ENCODE measurements around the gene ZNF579. TPM values are rescaled to one million over a fixed set of nuclear protein-coding genes. Genes with fewer than 3 reads are reported as not detected.
"Not testable (repeated sequence)": the region's sequence is repeated elsewhere in the genome, so short reads cannot be mapped to it uniquely, and the experiment has no call there.

ZNF579 gene
- polyA plus RNA-seq, 3 donors = 11.8 to 13.2 (median 13.1) TPM

- no peak for DNase-seq (ENCODE audit: low read depth in 3 of 3, low spot score in 2 of 3)
Measured at GRCh38 chr19:55598034-55598433, 17.4 kb upstream of the ZNF579 start.

- DNase-seq (ENCODE audit: low read depth in 3 of 3, low spot score in 2 of 3) = no peak
Measured at GRCh38 chr19:55597501-55597921, 16.9 kb upstream of the ZNF579 start.

DNA sequence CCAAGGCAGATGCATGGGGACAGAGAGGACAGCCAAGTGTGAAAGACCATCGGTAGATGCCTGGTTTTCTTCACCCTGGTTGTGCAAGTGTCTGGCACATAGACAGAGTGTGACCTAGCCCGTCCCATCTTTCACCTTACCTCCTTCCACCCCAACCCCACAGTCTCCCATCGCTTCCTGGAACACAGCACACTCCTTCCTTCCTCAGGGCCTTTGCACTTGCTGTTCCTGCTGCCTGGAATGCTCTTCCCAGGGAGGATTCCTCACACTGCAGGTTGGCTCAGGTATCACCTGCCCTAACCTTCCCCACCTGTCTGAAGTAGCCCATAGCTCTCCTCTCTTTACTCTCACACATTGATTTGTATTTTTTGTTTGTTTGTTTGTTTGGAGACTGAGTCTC is 15.7 kb upstream of the ZNF579 start:
- DNase-seq (ENCODE audit: low read depth in 3 of 3, low spot score in 2 of 3) = no peak

- DNase-seq (ENCODE audit: low read depth in 3 of 3, low spot score in 2 of 3) = no peak
Measured at GRCh38 chr19:55594996-55595545, 14.4 kb upstream of the ZNF579 start.

DNA sequence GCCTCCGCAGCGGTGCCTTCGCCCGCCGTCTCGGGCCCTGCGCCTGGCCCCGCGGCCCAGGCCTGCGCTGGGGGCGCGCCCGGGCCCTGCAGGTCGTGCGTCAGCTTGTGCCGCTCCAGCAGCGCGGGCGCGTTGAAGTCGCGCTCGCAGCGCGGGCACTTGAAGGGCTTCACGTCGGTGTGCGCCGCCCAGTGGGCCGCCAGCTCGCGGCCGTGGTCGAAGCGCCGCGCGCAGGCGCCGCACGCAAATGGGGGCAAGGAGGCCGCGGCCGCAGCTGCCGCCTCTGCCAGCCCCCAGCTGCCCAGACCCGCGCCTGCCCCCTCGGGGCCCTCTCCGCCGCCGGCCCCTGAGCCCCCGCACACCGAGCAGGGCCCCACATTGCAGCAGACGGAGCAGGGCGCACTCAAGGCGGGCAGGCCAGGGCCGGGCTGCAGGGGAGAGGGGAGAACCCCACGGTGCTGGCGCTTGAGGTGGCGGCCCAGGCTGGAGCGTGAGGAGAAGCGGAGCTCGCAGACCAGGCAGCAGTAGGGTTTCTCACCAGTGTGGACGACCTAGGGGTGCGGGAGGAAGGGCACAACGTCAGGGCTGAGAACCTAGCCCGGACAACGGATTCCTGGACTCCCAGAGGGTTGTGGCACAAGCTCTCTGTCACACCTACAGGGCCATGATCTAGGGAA is 12.6 kb upstream of the ZNF579 start:
- DNase-seq (ENCODE audit: low read depth in 3 of 3, low spot score in 2 of 3) = no peak

DNA sequence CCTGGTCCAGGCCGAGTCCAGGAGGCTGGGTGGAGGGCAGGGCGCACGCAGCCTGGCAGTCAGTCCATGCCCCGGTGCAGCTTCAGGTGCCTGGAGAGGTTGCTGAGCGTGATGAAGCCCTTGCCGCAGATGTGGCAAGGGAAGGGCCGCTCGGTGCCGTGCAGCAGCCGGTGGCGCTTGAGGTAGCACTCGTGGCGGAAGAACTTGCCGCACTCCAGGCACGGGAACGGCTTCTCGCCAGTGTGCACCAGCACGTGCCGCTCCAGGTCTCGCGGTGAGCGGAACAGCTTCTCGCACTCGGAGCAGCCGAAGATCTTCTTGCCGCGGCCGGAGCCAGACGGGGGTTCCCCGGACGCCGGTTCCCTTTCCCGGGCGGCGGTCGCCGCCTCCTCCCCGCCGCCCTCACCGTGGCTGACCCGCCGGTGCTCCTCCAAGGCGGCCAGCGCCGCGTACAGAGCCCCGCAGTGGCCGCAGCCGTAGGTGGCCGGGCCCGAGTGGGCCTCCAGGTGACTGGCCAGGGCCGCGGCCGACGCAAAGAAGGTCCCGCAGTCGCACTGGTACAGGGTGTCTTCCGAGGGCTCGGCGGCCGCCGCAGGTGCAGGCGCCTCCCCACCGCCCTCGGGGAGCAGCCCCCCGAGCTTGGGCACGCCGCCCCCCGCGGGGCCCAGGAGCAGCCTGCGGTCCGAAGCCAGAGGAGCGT is 11.9 kb upstream of the ZNF579 start:
- no peak for DNase-seq (ENCODE audit: low read depth in 3 of 3, low spot score in 2 of 3)

- DNase-seq (ENCODE audit: low read depth in 3 of 3, low spot score in 2 of 3) = no peak
Measured at GRCh38 chr19:55591555-55591954, 10.9 kb upstream of the ZNF579 start.

DNA sequence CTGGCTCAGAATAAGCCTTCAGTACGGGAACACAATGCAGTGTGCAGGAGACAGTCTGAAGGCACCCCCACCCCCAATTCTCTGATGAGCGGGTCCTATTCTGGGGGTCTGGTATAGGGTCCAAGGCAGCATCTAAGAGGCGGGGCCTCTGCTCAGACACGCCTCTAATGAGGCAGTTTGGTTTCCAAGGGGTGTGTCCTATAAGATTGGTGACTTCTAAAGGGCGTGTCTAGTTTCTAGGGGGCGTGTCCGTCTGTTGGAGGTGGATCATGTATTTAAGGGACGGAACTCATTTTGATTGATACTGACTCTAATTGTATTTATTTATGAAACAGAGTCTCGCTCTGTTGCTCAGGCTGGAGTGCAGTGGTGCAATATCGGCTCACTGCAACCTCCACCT is 10.0 kb upstream of the ZNF579 start:
- no peak for DNase-seq (ENCODE audit: low read depth in 3 of 3, low spot score in 2 of 3)

- no peak for DNase-seq (ENCODE audit: low read depth in 3 of 3, low spot score in 2 of 3)
Measured at GRCh38 chr19:55590109-55590508, 9.5 kb upstream of the ZNF579 start.

- no peak for DNase-seq (ENCODE audit: low read depth in 3 of 3, low spot score in 2 of 3)
Measured at GRCh38 chr19:55588738-55589137, 8.1 kb upstream of the ZNF579 start.

- peak in 1 of 3 donors; percentile 91 for DNase-seq (ENCODE audit: low read depth in 3 of 3, low spot score in 2 of 3)
Measured at GRCh38 chr19:55586976-55587668, 6.5 kb upstream of the ZNF579 start.

DNA sequence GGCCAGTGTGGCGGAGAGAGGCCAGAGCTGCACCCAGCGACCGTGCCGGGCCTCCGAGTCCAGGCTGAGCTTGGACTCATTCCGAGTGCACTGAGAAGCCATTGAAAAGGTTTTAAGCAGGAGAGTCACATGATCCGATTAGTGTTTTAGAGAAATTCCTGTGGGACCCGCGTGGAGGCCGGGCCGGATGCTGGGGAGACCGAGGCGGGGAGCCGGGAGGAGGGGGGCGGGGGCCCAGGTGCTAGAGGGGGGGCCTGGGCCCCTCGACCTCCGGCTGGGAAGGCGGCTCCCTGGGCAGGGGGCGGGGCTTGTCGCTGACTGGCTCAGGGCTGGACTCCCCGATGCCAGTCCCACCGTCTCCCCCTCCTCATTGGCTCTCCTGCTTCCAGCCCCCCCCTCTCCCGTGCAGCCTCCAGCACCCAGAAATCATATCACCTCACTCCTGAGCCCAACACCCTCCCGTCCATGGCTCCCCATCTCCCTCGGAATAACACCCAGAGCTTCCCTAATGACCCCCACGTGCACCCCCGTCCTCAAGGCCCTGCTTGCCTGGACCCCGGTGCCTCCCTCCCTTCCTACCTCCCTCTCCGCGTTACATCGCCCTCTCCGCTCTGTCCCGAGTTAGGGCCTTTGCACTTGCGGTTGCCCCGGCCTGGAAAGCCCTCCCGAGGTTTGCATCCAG is 5.2 kb upstream of the ZNF579 start:
- peak in 1 of 3 donors; percentile 73 for DNase-seq (ENCODE audit: low read depth in 3 of 3, low spot score in 2 of 3)

DNA sequence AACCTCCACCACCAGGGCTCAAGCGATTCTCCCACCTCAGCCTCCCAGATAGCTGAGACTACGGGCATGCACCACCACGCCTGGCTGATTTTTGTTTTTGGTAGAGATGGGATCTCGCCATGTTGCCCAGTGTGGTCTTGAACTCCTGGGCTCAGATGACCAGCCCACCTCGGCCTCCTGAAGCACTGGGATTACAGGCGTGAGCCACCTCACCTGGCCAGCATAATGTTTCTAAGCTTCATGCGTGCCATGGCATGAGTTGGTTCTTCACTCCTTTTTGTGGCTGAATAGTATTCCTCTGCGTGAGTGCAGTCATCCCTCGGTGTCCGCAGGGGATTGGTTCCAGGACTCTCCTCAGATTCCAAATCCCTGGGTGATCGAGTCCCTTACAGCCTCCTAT is 4.2 kb upstream of the ZNF579 start:
- no peak for DNase-seq (ENCODE audit: low read depth in 3 of 3, low spot score in 2 of 3)

GRCh38 chr19:55583897-55584296 is 3.2 kb upstream of the ZNF579 start:
- not testable (repeated sequence) for DNase-seq (ENCODE audit: low read depth in 3 of 3, low spot score in 2 of 3)

- not testable (repeated sequence) for DNase-seq (ENCODE audit: low read depth in 3 of 3, low spot score in 2 of 3)
Measured at GRCh38 chr19:55582284-55582683, 1.6 kb upstream of the ZNF579 start.

DNA sequence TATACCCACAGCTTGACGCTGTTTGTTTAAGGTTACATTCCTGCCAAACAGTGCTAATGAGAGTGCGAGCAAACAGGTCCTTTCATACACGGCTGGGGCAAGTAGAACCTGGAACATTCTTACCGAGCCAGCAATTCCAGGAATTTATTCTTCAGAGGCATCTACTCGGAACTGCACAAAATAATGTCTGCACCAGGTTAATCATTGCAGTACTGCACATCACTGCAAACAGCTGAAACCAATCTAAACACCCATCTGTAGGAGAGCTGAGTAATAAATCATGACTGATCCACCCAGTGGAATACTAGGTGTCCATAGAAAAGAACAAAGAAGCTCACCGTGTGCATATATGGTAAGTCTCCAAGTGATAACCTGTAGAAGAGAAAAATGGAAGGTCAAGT is 1.2 kb upstream of the ZNF579 start:
- DNase-seq (ENCODE audit: low read depth in 3 of 3, low spot score in 2 of 3) = no peak

DNA sequence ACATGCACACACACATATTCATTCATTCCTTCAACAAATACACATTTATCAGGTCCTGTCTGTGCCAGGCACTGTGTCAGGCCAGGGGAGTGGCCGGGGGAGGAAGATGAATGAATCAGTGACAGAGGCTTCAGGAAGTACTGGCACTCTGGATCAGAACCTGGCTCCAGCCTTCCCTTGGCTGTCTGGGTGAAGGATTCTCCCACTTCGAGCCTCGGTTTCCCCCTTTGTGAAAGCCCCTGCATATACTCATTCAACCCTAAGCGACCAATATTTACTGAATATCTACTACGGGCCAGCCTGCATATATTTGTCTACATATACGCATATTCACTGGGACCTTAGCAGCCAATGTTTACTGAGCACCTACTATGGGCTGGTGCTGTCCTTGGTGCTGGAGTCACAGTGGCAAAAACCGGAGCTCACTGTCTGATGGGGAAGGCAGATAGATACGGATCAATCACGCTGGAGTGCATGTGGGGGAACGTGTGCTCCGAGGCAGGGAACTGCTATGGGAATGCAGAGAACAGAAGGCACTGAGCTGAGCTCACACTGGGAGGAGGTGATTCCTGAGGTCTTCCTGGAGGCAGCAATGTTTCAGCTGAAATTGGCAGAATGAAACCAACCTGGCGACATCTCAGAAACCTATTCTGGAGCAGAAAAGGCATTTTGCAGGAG is 636 bp upstream of the ZNF579 start:
- no peak for DNase-seq (ENCODE audit: low read depth in 3 of 3, low spot score in 2 of 3)

DNA sequence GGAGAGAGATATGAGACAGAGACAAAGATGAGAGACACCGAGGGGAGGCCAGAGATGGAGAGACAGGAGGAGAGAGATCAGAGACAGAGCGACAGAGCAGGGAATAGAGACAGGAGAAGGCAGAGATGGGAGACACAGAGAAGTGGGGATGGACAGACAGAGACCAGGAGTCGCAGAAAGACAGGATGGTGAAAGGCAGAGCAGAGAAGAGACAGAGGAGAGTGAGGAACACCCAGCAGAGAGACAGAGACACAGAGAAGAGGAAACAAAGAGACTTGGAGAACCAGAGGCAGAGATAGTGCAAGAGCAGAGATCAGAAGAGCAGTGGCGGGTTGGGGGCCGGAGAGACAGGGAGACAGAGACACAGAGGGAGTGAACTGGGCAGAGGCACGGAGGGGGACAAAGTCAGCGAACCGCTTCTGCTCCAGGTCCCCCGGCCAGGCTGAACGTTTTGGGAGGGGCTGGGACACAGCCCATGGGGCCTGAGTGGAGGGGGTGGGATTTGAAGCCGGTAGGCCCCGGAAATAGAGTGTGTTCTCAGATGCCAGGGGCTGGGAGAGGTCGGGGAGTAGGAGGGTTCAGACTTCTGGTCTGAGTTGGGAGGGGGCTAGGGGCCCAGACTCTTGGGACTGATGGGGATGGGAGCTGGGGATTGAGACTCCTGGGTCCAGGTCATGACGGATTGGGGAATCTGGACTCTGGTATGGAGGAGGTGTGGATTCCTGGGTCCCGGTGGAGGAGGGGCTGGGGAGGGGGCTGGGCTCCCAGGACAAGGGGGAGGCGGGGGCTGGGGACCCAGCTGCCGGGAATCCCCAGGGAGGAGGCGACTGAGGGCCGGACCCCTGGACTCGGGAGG is 654 bp downstream of the ZNF579 start:
- no peak for DNase-seq (ENCODE audit: low read depth in 3 of 3, low spot score in 2 of 3)
